Kidney tubule cell (primary cell): ENCODE results near the gene TNFAIP8.

Experiments used
- DNase-seq: peaks from one replicate; pipeline ENCODE4 v3.0.0-alpha.2; 2018; ENCODE audit warnings: low spot score

The TNFAIP8 gene

GRCh38 chr5:119328753-119329602 is 26.8 kb upstream of the TNFAIP8 start:
- no peak for DNase-seq

- DNase-seq, result no peak
These were observed 26.2 kb upstream of the TNFAIP8 start for GRCh38 chr5:119329666-119330065.

- DNase-seq, result no peak
These were observed 25.2 kb upstream of the TNFAIP8 start for GRCh38 chr5:119330367-119331183.

GRCh38 chr5:119331566-119332095 is 24.2 kb upstream of the TNFAIP8 start:
- no peak for DNase-seq

GRCh38 chr5:119332208-119332607 is 23.6 kb upstream of the TNFAIP8 start:
- no peak for DNase-seq

GRCh38 chr5:119332978-119333401 is 22.8 kb upstream of the TNFAIP8 start:
- no peak for DNase-seq

GRCh38 chr5:119333421-119333851 is 22.4 kb upstream of the TNFAIP8 start:
- peak; percentile 45 for DNase-seq

GRCh38 chr5:119335261-119335677 is 20.6 kb upstream of the TNFAIP8 start:
- DNase-seq, result no peak

- DNase-seq, result no peak
These were observed 19.6 kb upstream of the TNFAIP8 start for GRCh38 chr5:119336262-119336661.

GRCh38 chr5:119336845-119337580 is 18.8 kb upstream of the TNFAIP8 start:
- DNase-seq, result no peak

GRCh38 chr5:119338326-119338946 is 17.4 kb upstream of the TNFAIP8 start:
- no peak for DNase-seq

GRCh38 chr5:119339344-119339743 is 16.5 kb upstream of the TNFAIP8 start:
- DNase-seq, result no peak

GRCh38 chr5:119339965-119340364 is 15.9 kb upstream of the TNFAIP8 start:
- no peak for DNase-seq

- DNase-seq, result no peak
These were observed 15.1 kb upstream of the TNFAIP8 start for GRCh38 chr5:119340597-119341218.

GRCh38 chr5:119341452-119342349 is 14.1 kb upstream of the TNFAIP8 start:
- DNase-seq, result no peak

GRCh38 chr5:119342406-119342805 is 13.4 kb upstream of the TNFAIP8 start:
- no peak for DNase-seq

- DNase-seq, result no peak
These were observed 12.8 kb upstream of the TNFAIP8 start for GRCh38 chr5:119343052-119343451.

- DNase-seq, result peak; percentile 41
These were observed 12.1 kb upstream of the TNFAIP8 start for GRCh38 chr5:119343766-119344165.

- no peak for DNase-seq
These were observed 11.6 kb upstream of the TNFAIP8 start for GRCh38 chr5:119344231-119344630.

GRCh38 chr5:119345861-119346260 is 10.0 kb upstream of the TNFAIP8 start:
- no peak for DNase-seq
